ENCODE measurements around the gene ASPSCR1.
A peak's percentile ranks its signal among the peaks of the same experiment; 100 is the strongest.
"Not testable (repeated sequence)": the region's sequence is repeated elsewhere in the genome, so short reads cannot be mapped to it uniquely, and the experiment has no call there.

Gene ASPSCR1

DNA sequence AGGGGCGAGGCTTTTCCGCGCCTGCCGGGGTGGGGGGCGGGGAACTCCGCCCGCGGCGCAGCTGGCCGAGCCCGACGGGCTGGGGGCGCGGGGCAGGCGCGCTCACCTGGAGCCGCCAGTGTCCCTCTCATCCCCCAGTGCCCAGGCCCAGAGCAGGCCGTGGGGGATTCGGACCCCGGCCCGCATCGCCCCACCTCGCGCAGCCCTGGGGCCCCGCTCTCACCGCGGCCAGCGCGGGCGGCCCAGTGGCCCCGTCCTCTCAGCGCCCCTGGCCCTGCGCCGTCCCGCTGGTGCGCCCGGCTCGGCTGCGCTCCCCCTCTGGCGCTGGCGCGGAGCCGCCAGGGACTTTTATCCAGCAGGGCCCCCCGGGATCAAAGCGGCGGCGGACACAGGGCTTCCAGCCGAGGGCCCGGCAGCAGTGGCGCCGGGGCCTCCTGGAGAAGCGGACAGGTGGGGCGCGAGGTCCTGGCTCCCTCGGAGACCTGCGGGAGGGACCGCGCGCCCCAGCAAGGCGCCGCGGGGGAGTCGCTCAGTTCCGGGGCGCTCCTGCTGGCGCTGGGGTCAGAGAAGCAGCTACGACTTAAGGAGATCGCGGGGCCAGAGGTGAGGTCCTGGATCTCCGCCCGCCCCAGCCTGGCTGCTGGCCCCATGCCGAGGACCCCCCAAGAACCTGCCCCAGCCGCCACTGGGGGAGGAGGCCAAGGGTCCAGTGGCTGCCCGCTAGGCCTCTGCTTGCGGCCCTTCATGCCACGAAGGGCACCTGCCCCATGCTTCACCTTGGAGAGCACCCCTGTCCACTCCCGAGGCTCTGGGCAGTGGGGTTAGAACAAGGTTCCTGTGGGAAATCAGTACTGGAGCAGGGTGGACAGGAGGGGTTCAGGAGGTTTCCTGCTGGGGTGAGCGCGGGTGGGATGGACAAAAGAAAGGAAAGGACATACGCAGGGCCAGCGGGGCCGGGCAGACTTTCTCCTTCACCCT is 15.6 kb upstream of the ASPSCR1 start:
- DNase-seq: no peak

- peak in 1 of 2 experiments; percentile 35 for DNase-seq
These were observed 14.7 kb upstream of the ASPSCR1 start for GRCh38 chr17:81962499-81963441.

DNA sequence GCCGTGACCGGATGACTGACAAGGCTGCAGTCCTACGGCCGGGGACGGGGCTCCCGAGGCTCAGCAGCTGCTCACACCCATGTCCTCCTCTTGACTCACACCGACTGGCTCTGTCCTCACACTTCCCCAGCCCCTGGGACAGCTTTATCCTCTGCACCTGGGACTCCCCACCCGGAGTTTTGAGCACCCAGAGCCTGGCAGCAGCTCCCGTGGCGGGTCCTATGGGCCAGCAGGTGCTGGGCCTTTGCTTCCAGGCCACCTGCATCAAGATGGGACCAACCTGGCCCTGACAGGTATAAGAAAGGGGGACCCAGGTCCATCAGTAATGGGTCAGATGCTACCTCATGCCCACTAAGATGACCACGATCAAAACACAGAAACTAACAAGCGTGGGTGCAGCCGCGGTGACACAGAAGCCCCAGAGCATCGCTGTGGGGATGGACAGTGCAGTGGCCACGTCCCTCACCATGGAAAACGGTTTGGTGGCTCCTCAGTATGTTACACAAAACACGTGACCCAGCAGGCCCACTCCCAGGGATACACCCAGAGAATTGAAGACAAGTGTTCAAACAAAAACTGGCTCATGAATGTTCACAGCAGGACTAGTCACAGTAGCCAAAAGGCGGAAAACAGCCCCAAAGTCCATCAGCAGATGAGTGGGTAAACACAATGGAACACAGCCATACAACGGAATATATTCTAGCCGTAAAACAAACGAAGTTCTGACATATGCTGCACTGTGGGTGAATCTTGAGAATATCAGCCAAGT is 13.2 kb upstream of the ASPSCR1 start:
- no peak for DNase-seq

GRCh38 chr17:81966343-81967243 is 10.8 kb upstream of the ASPSCR1 start:
- peak; percentile 88 to 95 for DNase-seq

DNA sequence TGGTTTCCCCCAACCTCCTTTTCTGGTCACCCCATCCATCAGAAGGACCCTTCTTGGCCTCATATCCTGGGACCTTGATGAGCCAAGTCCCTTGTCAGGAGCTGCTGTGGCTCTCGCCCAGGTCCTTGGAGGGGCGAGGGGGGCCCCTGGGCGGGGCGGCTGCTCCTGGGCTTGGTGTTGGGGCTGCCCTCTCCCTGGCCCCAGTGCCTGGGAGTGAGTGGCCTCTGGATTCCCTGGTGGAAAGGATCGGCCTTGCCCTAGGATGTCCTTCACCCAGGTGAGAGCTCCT is 10.2 kb upstream of the ASPSCR1 start:
- DNase-seq: no peak

DNA sequence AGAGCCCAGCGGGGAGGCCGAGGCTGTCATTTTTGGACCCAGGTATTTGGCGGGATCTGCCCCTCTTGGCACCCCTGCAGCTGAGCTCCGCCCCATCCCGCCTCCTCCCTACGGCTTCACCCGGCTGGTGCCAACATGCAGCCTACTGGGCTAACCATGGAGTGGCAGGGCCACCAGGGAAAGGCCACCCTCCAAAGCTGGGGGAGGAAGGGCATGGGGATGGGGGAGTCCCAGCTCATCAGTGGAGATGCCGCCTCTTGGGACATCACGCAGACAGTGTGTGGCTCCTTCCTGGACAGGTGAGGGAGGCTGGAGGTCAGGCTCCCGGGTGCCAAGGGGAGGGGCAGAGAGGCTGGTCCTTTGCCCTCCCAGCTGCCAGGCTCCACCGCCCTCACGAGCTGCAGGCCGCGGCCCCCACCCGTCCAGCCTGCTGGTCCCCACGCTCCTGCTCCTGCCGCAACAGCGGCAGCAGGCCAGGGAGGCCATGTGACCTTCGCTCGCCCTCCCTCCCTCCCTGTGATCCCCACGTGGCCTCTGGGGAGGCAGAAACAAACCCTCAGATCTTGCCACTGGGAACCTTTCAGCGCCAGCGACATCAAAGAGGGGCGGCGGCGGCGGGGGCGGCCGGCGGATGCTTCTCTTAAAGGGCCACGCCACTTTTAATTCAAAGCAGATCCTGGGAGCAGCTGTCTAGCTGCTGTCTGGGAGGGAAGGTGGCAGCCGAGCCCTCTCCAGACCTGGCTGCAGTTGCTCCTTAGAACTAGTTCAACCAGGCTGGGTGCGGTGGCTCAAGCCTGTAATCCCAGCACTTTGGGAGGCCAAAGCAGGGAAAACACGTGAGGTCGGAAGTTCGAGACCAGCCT is 9.7 kb upstream of the ASPSCR1 start:
- DNase-seq: peak; percentile 88

GRCh38 chr17:81968396-81968745 is 9.1 kb upstream of the ASPSCR1 start:
- no peak for DNase-seq

GRCh38 chr17:81968850-81969812 is 8.3 kb upstream of the ASPSCR1 start:
- DNase-seq: no peak

DNA sequence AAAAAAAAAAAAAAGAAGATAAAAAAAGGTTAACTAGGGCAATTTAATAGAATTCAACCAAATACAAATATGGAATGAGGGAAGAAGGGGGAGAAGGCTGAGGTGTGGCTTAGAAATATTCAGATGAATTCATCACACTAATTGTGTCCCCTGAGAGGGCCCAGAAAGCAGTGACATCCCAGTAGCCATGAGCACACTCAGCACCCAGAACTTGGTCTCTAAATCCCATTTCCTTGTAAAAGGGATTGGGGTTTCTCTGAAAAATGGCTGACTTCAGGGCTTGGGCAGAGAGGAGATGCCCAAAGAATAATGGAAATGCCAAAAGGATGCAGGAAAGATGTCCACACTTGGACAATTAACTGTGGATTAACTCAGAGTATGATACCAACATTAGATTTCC is 4.0 kb upstream of the ASPSCR1 start:
- no peak for DNase-seq

DNA sequence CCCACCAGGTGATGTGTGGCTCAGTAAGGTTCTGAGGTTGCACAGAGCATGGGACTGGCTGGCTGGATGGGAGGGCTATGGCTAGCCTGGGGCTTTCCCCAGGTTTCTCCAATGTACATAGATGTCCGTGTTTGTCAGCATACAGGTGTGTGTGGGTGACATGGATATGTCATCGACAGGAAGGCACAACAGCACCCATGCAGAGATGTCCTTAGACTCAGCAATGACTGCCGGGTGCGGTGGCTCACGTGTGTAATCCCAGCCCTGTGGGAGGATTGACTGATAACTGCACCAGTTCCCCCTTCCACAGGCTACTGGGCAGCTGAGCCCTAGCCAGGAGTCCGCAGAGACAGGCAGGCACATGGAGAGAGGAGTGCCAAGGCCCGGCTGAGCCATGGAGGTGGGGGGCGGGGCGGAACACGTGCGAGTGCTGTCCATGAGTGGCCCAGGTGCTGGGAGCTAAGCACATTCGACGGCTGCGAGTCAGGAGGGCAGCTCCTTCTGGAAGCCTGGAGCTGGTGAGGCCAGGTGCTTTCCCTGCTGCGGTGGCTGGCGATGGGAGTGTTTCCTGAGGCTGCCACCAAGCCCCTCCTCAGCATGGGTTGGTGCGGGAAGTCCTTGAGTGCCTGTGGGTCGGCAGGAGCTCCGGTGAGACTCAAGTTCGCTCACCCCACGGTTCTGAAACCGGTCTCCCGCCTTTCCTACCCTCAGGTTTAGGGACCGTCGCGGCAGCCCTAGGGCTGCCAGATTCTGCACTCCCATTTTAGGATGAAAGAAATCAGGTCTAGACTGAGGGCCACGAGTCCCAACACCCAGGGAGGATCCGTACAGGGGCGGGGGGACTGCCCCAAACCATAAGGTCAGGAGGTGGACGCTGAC is 858 bp upstream of the ASPSCR1 start:
- DNase-seq: peak; percentile 83 to 91

GRCh38 chr17:81978524-81979298 is 1.3 kb downstream of the ASPSCR1 start:
- no peak for DNase-seq

DNA sequence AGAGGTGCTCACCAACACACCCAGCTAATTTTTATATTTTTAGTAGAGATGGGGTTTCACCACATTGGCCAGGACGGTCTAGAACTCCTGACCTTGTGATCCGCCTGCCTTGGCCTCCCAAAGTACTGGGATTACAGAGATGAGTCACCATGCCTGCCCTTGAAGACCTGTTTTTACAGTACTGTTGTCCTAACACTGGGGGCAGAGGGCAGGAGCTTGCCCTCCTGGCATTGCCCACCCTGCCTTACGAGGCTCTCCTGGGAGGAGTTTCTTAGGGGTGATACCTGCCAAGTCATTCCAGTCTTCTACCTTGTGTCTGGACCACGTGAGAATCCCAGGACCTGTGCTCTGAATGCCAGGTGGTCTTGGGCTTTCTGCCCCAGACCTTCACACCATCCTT is 2.7 kb downstream of the ASPSCR1 start:
- DNase-seq: no peak

GRCh38 chr17:81980707-81981343 is 3.4 kb downstream of the ASPSCR1 start:
- no peak for DNase-seq

DNA sequence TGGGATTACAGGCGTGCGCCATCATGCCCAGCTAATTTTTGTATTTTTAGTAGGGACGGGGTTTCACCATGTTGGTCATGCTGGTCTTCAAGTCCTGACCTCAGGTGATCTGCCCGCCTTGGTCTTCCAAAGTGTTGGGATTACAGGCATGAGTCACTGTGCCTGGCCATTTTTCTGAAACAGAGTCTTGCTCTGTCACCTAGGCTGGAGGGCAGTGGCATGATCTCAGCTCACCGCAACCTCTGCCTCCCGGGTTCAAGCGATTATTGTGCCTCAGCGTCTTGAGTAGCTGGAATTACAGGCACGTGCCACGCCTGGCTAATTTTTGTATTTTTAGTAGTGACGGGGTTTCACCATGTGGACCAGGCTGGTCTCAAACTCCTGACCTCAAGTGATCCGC is 4.1 kb downstream of the ASPSCR1 start:
- not testable (repeated sequence) for DNase-seq

- no peak for DNase-seq
These were observed 5.7 kb downstream of the ASPSCR1 start for GRCh38 chr17:81983011-81983638.

- no peak for DNase-seq
These were observed 6.4 kb downstream of the ASPSCR1 start for GRCh38 chr17:81983639-81984373.

Data from SHP77 (cell line).